WTC11 (cell line): Measurements from ENCODE around the gene OR9Q1. TPM values are rescaled to one million over a fixed set of nuclear protein-coding genes. Genes with fewer than 3 reads are reported as not detected.

Experiments used
- ATAC-seq: fragments of 200-7000 bp; cut with Tn5 transposase; 2 replicates; pipeline ENCODE4 v1.10.0; 2021; ENCODE audit warnings: mild to moderate bottlenecking, moderate library complexity
- CTCF ChIA-PET: fragments of 300-600 bp; sonication (Branson Sonifier 250); formaldehyde crosslinking; loops from one replicate; lab custom pipeline; 2021; ENCODE audit warnings: antibody characterized with exemption; lab: Charles Lee
- POLR2A ChIA-PET: fragments of 350-600 bp; sonication (Branson Sonifier 250); formaldehyde crosslinking; loops from one replicate; lab custom pipeline; 2021; ENCODE audit warnings: antibody characterized with exemption; lab: Charles Lee
- DNase-seq: peaks from one replicate; pipeline ENCODE4 v3.0.0; 2021; ENCODE audit warnings: low spot score
- H3K27ac Mint-ChIP-seq: 2 replicates; pipeline ENCODE4 v1.8.0; 2021; ENCODE audit warnings: mixed read lengths
- H3K27me3 Mint-ChIP-seq: 2 replicates; pipeline ENCODE4 v1.8.0; 2021; ENCODE audit warnings: low read depth, mild to moderate bottlenecking, moderate library complexity, mixed read lengths
- H3K36me3 Mint-ChIP-seq: 2 replicates; pipeline ENCODE4 v1.8.0; 2021; ENCODE audit warnings: mixed read lengths
- H3K4me1 Mint-ChIP-seq: 2 replicates; pipeline ENCODE4 v1.8.0; 2022; ENCODE audit warnings: mixed read lengths
- H3K4me3 Mint-ChIP-seq: 2 replicates; pipeline ENCODE4 v1.8.0; 2021; ENCODE audit warnings: mild to moderate bottlenecking, moderate library complexity, mixed read lengths
- H3K9me3 Mint-ChIP-seq: 2 replicates; pipeline ENCODE4 v1.8.0; 2021; ENCODE audit warnings: mixed read lengths
- ATF3 ChIP-seq: sonication (generic); formaldehyde crosslinking; conservative IDR thresholded peaks from 2 replicates; pipeline ENCODE4 v1.8.1; 2022; ENCODE audit warnings: mild to moderate bottlenecking, missing genetic modification reagents
- ATF6 ChIP-seq: sonication (generic); formaldehyde crosslinking; IDR thresholded peaks from 2 replicates; pipeline ENCODE4 v1.8.1; 2023; ENCODE audit warnings: mild to moderate bottlenecking, missing genetic modification reagents
- E2F1 ChIP-seq: sonication (generic); formaldehyde crosslinking; IDR thresholded peaks from 2 replicates; pipeline ENCODE4 v1.8.0; 2022; ENCODE audit warnings: mild to moderate bottlenecking, missing genetic modification reagents
- FOXK1 ChIP-seq: sonication (generic); formaldehyde crosslinking; IDR thresholded peaks from 2 replicates; pipeline ENCODE4 v1.8.0; 2022; ENCODE audit warnings: mild to moderate bottlenecking, moderate library complexity, missing genetic modification reagents
- GABPB1 ChIP-seq: sonication (generic); formaldehyde crosslinking; IDR thresholded peaks from 2 replicates; pipeline ENCODE4 v1.8.1; 2023; ENCODE audit warnings: mild to moderate bottlenecking, missing genetic modification reagents
- GRHL2 ChIP-seq: fragments of 250-450 bp; sonication (Bioruptor Pico); IDR thresholded peaks from 2 replicates; pipeline ENCODE4 v1.8.0; 2022; ENCODE audit warnings: mild to moderate bottlenecking, moderate library complexity; ENCODE audit not compliant: insufficient replicate concordance, severe bottlenecking
- HMGA2 ChIP-seq: fragments of 250-450 bp; sonication (Bioruptor Pico); IDR thresholded peaks from 2 replicates; pipeline ENCODE4 v1.4.0; 2021; ENCODE audit warnings: mild to moderate bottlenecking, moderate library complexity
- HMGXB4 ChIP-seq: sonication (generic); formaldehyde crosslinking; IDR thresholded peaks from 2 replicates; pipeline ENCODE4 v1.8.1; 2023; ENCODE audit warnings: mild to moderate bottlenecking, moderate library complexity, missing genetic modification reagents
- NR3C1 ChIP-seq: sonication (generic); formaldehyde crosslinking; conservative IDR thresholded peaks from 2 replicates; pipeline ENCODE4 v1.8.1; 2023; ENCODE audit warnings: low read depth, mild to moderate bottlenecking, missing genetic modification reagents
- OVOL2 ChIP-seq: fragments of 250-450 bp; sonication (Bioruptor Pico); IDR thresholded peaks from 2 replicates; pipeline ENCODE4 v1.9.0; 2021; ENCODE audit warnings: mild to moderate bottlenecking, borderline replicate concordance
- TEAD1 ChIP-seq: sonication (generic); formaldehyde crosslinking; IDR thresholded peaks from 2 replicates; pipeline ENCODE4 v1.8.0; 2022; ENCODE audit warnings: mild to moderate bottlenecking, missing genetic modification reagents
- USF2 ChIP-seq: sonication (generic); formaldehyde crosslinking; IDR thresholded peaks from 2 replicates; pipeline ENCODE4 v1.8.1; 2023; ENCODE audit warnings: mild to moderate bottlenecking, missing genetic modification reagents, moderate library complexity
- ZNF232 ChIP-seq: sonication (generic); formaldehyde crosslinking; IDR thresholded peaks from 2 replicates; pipeline ENCODE4 v1.8.0; 2022; ENCODE audit warnings: mild to moderate bottlenecking, missing genetic modification reagents
- ZNF425 ChIP-seq: fragments of 250-450 bp; sonication (Bioruptor Pico); conservative IDR thresholded peaks from 2 replicates; pipeline ENCODE4 v1.9.0; 2021; ENCODE audit warnings: mild to moderate bottlenecking
- total RNA-seq: library from RNA; stranded (reverse); gene quantifications from 3 replicates; pipeline ENCODE4 v1.2.3, GENCODE V29; 2021

The OR9Q1 gene
- total RNA-seq, 1 experiment from 2014 or later: not detected

GRCh38 chr11:58006940-58007339, 16.7 kb upstream of the OR9Q1 start:
- ATAC-seq: no peak
- TF ChIP-seq ZNF232 (CRISPR knock-in tag) (no peak), TEAD1 (CRISPR knock-in tag) (no peak), ATF3 (no peak), FOXK1 (CRISPR knock-in tag) (no peak), NR3C1 (CRISPR knock-in tag) (no peak), HMGA2 (no peak), USF2 (CRISPR knock-in tag) (no peak)
- TF ChIP-seq, all 79 proteins: peak for 0
- Mint-ChIP-seq H3K9me3 (0 out of 2 replicates have a peak, but pooled peaks cover 4% of the 10 kb centered on the region), H3K4me1 (peaks cover 6% of the 10 kb centered on the region), H3K36me3 (no peaks in the 10 kb centered on the region), H3K4me3 (no peak overlapping the region), H3K27ac (no peak overlapping the region), H3K27me3 (no peaks in the 10 kb centered on the region; the same call in 1 of the 2 replicates)
- ChIA-PET POLR2A (no interaction called here), CTCF (no interaction called here)
- DNase-seq: no peak

- no peaks in the 10 kb centered on the region for H3K4me1 Mint-ChIP-seq
- TF ChIP-seq GRHL2 (CRISPR knock-in tag) (no peak), E2F1 (CRISPR knock-in tag) (no peak), GABPB1 (CRISPR knock-in tag) (no peak)
- ATAC-seq (no peak), DNase-seq (no peak)
- CTCF ChIA-PET: no interaction called here
- no peak overlapping the region for H3K4me3 Mint-ChIP-seq
- no peak overlapping the region for H3K27ac Mint-ChIP-seq
- no peaks in the 10 kb centered on the region for H3K36me3 Mint-ChIP-seq
- no peaks in the 10 kb centered on the region for H3K27me3 Mint-ChIP-seq
- POLR2A ChIA-PET: no interaction called here
- 0 out of 2 replicates have a peak, but pooled peaks cover 4% of the 10 kb centered on the region for H3K9me3 Mint-ChIP-seq
Measured at GRCh38 chr11:58011771-58012170, 11.9 kb upstream of the OR9Q1 start.

- TF ChIP-seq ZNF232 (CRISPR knock-in tag): no peak
- no peak for TF ChIP-seq E2F1 (CRISPR knock-in tag)
- TF ChIP-seq ATF6 (CRISPR knock-in tag): no peak
- TF ChIP-seq OVOL2 (CRISPR knock-in tag): no peak
- ChIA-PET POLR2A (no interaction called here), CTCF (interaction anchor here (0.6 to 1.1 kb wide), 3 partner anchors 9 to 35 kb away, joined by 3 to 4 read pairs (median 4); no protein-coding TSS in a partner anchor)
- no peak; the same call in 1 of the 2 replicates for ATAC-seq
- no peak for DNase-seq
- Mint-ChIP-seq H3K27me3 (no peaks in the 10 kb centered on the region), H3K27ac (no peak overlapping the region), H3K36me3 (no peaks in the 10 kb centered on the region), H3K4me1 (no peaks in the 10 kb centered on the region), H3K9me3 (no peaks in the 10 kb centered on the region), H3K4me3 (no peak overlapping the region)
Measured at GRCh38 chr11:58024601-58025091, 965 bp downstream of the OR9Q1 start.

GRCh38 chr11:58027341-58027740, 3.7 kb downstream of the OR9Q1 start:
- Mint-ChIP-seq H3K4me1 (no peaks in the 10 kb centered on the region), H3K36me3 (no peaks in the 10 kb centered on the region), H3K27me3 (peaks cover 3% of the 10 kb centered on the region; the same call in 1 of the 2 replicates), H3K4me3 (no peak overlapping the region), H3K9me3 (no peaks in the 10 kb centered on the region; the same call in 1 of the 2 replicates), H3K27ac (no peak overlapping the region)
- DNase-seq: no peak
- ChIA-PET CTCF (interaction anchor here (1.0 to 1.6 kb wide), 2 partner anchors 33 to 496 kb away, joined by 3 read pairs; no protein-coding TSS in a partner anchor), POLR2A (no interaction called here)
- no peak for ATAC-seq
- no peak for TF ChIP-seq HMGXB4
- TF ChIP-seq ATF6 (CRISPR knock-in tag): no peak
- TF ChIP-seq ZNF425 (CRISPR knock-in tag): no peak
